GM10847 (cell line): Measurements from ENCODE around the gene MYL5.

Experiments
- POLR2A ChIP-seq: IDR thresholded peaks from 2 replicates; pipeline ENCODE4 v1.6.1; 2011; ENCODE audit not compliant: insufficient read length; ENCODE audit errors: extremely low read depth

Gene MYL5

DNA sequence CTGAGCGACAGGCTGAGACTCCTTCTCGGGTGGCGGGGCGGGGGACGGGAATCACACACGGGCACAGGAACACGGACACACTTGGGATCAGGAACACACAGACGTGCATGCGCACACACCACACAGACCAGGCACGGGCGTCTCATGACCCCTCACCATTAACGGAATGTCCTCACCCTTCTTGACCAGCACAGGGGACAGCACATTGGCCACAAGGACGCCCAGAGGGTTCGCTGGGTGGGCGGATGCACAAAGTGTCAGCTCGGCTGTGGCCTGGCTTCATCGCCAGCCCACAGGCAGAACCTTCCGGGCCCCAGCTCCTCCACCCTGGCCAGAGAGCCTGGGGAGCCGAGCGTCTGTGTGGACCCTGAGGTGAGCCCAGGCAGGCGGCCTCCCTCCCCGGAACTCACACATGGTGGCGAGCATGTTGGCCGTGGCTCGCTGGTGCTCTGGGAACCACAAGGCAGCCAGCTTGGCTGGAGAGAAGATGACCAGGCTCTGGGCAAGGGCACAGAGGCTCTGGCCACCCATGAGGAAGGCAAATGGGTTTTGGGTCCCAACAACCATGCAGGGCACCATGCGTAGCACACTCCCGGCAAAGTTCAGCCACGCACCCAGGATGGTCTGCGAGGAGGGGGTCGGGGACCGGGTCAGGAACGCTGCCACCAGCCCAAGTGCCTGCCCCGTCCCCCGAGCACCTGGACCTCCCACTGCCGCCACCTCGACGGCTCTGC lies 11.5 kb downstream of the MYL5 start:
- TF ChIP-seq POLR2A, result no peak

GRCh38 chr4:686413-687040 lies 12.2 kb downstream of the MYL5 start:
- no peak for TF ChIP-seq POLR2A

DNA sequence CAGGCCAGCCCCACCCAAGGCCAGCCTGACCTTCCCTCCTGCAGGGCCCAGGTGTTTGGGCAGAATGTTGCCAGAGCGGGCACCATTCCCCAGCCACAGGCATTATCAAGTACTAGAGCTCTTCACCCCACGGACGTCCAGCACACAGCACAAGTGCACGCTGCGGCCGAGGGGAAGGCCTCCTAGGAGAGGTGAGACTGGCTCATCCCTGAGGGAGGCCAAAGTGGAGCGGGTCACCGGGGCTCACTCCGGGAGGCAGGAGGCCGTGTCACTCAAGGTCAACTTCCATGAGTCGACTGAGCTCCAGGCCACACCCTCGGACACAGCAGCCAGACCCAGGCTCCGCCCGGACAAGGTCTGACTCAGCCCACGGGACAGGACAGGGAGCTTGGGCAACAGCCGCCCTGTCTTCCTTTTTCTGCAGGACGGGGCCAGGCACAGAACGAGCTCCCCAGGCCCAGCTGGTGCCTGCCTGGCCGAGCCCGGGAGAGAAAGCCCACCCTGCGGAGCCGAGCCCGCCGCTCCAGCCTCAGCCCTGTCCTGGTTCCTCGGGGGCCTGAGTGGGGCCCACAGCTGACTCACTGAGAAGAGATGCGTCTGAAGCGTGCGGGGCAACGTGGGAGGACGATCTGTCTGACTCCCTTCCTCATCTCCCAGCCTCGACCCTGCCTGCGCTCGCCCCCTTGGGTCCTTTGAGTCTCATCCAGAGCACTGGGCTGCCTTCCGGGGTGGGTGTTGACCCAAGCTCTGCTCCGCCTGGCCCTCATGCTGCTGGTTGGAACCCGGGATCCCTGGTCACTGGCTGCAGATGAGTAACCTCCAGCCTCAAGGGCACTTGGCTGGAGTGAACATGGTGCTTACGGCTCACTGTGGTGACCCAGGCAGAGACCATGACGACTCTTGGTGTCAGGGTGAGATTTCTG lies 13.0 kb downstream of the MYL5 start:
- no peak for TF ChIP-seq POLR2A

- no peak for TF ChIP-seq POLR2A
Observed at GRCh38 chr4:687971-688853, 13.9 kb downstream of the MYL5 start.

DNA sequence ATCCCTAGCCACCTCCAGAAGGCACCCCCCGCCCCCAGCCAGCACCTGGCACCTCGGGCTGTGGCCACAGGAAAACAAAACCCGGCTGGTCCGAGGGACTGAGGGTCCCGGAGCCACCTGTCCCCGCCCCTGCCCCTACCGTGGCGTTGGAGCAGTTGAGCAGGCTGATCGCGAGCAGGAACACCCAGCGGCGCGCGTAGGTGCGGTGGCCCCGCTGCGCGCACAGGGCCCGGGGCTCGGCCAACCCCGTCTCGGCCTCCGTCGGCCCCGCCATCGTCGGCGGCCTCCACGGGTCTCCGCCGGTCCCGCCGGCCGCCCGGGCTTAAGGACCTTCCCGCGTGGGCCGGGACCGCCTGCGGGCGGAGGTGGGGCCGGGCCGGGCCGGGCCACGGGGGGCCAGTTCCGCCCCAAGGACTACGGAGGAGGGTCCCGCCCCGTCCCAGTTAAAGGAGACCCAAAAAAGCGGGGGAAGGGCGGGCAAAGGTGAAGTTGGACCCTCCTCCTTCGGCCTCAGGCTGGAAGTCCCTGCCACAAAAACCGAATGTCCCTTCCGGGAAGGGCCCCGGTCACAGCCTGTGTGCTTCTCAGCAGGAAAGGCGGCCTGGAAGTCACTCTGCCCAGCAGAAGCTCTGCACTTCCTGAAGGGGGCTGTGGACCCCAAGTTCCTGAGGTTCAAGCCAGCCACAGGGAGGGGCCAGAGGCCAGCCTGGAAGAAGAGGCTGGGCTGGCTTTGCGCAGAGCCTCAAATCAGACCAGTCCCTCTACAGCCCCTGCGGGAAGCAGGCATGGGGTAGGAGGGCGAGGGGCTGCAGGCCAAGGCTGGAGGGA lies 14.7 kb downstream of the MYL5 start, which contains the start of gene SLC49A3:
SLC49A3 (minus strand) TSS at position 298 of the 828 bp plus-strand sequence; CDS start at position 274, 24 bp downstream.
- TF ChIP-seq POLR2A, result no peak

DNA sequence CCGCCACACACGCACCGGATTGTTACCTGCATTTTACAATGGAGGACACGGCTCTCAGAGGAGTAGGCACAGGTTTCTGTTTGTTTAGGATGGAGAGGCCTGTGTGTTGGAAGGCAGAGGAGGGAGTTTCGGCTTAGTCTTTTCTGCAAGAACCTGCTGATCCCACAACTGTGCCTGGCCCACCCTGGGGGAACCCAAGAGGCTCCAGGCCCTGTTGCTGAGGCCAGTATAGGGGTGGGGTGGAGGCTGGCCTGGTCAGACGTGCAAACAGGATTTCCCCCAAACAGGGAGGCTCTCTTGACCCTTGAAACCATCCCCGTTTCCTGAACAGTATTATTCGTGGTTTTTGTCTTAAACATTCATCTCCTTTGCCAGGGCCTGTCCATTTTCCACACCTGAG lies 15.4 kb downstream of the MYL5 start:
- no peak for TF ChIP-seq POLR2A

GRCh38 chr4:692771-693554 lies 18.6 kb downstream of the MYL5 start:
- TF ChIP-seq POLR2A, result no peak

- TF ChIP-seq POLR2A, result no peak
Observed at GRCh38 chr4:699816-700580, 25.7 kb downstream of the MYL5 start.

DNA sequence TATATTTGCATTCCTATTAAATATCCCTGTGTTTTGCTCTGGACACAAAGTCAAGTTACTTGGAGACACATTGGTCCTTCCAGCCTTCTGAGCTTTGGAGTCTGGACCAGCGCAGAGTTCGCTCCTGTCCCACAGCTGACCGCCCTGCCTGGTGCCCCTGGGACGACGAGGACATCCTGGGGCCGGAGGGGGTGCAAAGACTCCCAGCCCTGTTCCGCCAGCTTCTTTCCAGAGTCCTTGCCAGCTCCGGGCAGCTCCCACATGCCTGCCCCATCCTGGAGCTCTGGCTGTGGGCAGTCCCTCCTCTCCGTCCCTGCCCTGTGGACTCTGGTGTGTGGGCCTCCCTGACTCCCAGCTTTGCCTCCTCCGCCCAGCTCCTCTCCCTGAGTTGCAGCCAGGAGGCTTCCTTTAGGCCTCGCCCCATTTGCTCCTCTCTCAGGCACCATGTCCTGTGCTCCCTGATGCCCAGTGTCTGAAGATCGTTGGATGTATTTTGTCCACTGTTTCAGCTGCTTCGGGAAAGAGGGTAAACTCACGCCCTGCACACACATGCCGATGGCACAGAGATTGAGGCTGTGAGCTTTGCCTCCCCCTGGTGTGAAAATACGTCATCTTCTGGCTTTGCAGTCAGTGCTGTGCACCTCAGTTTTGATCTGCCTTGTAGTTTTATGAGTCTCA lies 26.4 kb downstream of the MYL5 start:
- TF ChIP-seq POLR2A, result no peak

DNA sequence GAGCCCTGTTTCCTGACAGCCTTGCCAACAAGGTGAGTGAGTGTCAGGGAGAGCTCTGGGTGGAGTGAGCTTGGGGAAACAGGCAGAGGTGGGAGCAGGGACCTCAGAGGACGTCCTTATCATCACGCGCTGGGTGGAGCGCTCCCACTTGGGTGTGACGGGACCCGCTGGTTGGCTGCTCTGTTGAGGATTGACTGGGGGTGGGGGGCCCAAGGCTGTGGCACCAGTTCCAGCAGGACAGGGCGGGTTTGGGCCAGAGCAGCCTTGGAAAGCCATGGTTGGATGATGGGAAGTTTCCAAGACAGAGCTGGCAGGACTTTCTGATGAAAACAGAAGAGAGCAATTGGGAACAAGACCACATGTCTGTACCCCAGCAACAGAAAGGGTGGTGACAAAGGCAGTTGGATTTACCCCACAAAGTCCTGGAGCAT lies 28.3 kb downstream of the MYL5 start:
- TF ChIP-seq POLR2A, result no peak

DNA sequence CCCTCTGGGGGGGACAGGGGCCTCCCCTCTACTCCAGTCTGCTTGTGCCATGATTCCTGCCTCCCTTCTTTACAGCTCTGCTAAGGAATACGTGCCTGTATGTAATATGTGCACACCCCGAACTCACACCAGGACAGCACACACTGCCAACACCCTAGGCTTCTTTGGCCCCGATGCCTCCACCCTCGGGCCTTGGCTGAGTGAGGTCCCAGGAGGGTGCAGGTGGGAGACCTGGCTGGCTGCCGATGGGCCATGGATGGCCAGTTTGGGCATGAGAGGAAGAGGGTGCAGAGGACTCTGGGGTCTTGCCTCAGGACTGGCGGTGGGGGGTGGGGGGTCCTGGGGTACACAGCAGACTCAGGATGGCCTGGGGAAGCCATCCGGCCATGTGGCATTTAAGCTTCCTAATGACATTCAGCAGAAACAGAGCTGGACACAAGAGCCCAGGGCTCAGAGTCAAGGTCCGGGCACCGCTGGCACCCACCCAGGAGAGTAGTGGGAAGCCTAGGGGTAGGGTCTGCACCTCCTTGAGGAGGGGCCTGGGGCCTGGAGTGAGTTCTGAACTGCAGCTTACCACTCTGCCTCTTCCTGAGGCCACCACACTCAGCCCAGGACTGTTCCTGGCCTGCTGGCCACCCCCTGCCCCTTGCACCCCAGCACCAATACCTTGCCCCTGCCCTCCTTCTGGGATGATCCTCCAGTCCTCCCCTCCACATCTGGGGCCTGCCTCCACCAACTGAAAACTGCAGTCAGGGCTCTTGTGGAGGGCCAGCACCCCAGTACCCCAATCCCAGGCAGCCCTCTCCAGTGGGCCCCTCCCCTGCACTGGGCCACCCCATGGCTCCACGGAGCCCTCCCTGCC lies 29.2 kb downstream of the MYL5 start:
- no peak for TF ChIP-seq POLR2A
